ENCODE data around the gene ALKBH5. TPM values are rescaled to one million over a fixed set of nuclear protein-coding genes. Genes with fewer than 3 reads are reported as not detected.

Gene ALKBH5
- total RNA-seq, 4 donors from 2014 or later: 66.5 to 136 (median 98.5) TPM

DNA sequence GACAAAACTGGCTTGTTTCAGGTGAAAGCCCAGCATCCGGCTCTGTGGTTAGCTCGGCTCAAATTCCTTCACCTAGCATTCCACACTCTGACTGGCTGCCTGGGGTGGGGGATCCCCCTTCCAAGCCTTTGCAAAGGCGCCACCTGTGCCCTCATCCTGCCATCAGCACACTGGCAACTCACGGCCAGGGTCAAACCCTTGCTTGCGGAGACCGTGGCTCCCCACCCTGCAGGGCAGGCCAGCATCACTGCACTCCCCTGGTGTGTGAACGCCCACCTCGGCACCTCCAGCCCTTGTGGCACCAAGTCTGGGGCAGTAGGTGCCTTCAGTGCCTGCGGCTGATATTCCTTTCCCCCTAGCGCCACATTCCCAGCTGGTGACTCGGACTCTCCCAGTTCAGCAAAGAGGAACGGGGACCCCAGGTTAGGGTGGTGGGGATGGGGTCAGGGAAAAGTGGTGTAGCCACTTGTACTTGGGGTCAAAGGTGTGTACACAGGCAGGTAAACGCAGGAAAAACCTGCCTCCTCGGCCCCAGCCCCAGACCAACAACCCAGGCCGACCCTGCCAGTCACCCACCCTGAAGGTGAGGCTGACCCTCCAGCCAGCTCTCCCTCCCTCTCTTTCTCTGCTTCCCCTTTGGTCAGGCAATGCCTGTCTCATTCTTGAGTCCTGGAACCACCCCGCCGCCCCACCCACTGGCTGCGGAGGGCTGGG lies 73.8 kb downstream of the ALKBH5 start:
- no peak for DNase-seq
- no peaks in the 10 kb centered on the region for H3K36me3 ChIP-seq
- intact Hi-C loops (cut with DNase I; ENCODE audit: low total_unique reads): no loop called here
- no peak for TF ChIP-seq POLR2A (IDR thresholded peaks at IDR 0.05)
- no peak for TF ChIP-seq CTCF (IDR thresholded peaks at IDR 0.05)
- peaks cover 0 to 31% of the 10 kb centered on the region in 2 donors for H3K4me1 ChIP-seq
- H3K4me3 ChIP-seq: peak overlapping the region; percentile 76 to 92
- H3K27me3 ChIP-seq: no peaks in the 10 kb centered on the region
- peak overlapping the region; percentile 82 to 95 for H3K27ac ChIP-seq
- no peaks in the 10 kb centered on the region for H3K9me3 ChIP-seq

DNA sequence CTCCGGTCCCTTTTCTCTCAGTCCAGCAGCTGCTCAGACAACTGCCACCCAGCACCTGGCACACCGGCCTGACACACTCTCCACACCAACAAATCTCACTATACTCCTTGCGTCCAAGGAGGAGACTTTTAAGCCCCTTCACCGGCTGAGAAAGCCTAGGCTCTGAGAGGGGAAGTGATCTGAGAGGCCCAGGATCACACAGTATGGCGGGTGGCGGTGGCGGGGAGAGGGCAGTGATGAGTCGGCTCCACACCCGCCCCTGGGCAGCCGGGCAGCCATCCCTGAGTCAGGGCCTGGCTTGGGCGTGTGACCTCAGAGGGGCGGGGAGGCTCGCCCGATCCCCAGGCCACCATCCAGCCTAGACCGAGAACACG lies 74.3 kb downstream of the ALKBH5 start:
- no peaks in the 10 kb centered on the region for H3K36me3 ChIP-seq
- H3K4me1 ChIP-seq: peaks cover 0 to 35% of the 10 kb centered on the region in 2 donors
- DNase-seq: peak; percentile 68 to 75
- H3K9me3 ChIP-seq: no peaks in the 10 kb centered on the region
- intact Hi-C loops (cut with DNase I; ENCODE audit: low total_unique reads): no loop called here
- peak overlapping the region; percentile 82 to 95 for H3K27ac ChIP-seq
- H3K4me3 ChIP-seq: peak overlapping the region; percentile 76 to 92
- no peak for TF ChIP-seq CTCF (IDR thresholded peaks at IDR 0.05)
- no peak for TF ChIP-seq POLR2A (IDR thresholded peaks at IDR 0.05)
- H3K27me3 ChIP-seq: no peaks in the 10 kb centered on the region

DNA sequence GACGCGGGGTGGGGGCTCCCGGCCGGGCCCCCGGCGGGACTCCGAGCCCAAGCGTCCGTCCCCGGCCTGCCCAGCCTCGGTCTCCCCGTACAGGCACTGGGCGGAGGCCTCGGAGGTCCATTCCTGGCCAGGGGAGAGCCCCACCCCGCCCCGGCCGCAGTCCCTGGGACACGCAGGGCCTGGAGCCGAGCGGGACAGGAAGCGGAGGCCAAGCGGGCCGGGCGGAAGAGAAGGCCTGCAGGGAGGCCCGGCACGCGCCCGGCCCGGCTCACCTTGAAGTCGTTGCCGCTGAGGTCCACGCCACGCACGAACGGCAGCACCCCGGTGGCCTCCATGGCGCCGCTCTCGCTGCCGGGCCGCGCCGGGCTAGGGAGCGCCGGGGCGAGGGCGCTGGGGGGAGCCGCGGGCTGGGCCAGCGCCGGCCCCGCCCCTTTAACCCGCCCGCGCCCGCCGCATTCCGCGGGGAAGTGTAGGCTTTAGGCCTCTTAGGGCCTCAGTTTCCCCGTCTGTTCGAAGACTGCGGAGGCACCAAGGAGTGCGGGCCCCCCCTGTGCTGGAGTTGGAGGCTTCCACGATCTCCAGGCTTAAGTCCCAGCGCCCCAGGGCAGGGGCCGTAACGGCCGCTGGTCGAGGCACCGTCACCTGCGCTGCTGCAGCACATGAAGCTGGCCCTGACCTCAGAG lies 74.9 kb downstream of the ALKBH5 start, which contains the start of gene FLII:
TSS of gene FLII (minus strand) at position 383 of the 683 bp plus-strand sequence. CDS start at position 335, 48 bp downstream.
- intact Hi-C loops (cut with DNase I; ENCODE audit: low total_unique reads): no loop called here
- no peaks in the 10 kb centered on the region for H3K36me3 ChIP-seq
- no peaks in the 10 kb centered on the region for H3K9me3 ChIP-seq
- H3K27ac ChIP-seq: peak within 1 kb of the TSS; percentile 82 to 95
- peaks cover 0 to 35% of the 10 kb centered on the region in 2 donors for H3K4me1 ChIP-seq
- peak within 1 kb of the TSS; percentile 76 to 92 for H3K4me3 ChIP-seq
- DNase-seq: peak in 1 of 2 donors; percentile 52
- H3K27me3 ChIP-seq: no peaks in the 10 kb centered on the region
- peak; percentile 47 to 82 for TF ChIP-seq POLR2A (IDR thresholded peaks at IDR 0.05)
- peak in 2 of 4 experiments; percentile 15 to 30 for TF ChIP-seq CTCF (IDR thresholded peaks at IDR 0.05)

Other genes with a start within 250 kb of the ALKBH5 start
- 10 to 100 TPM; 15.6 to 85.9 (median 34.9) TPM for gene TOM1L2, start 211.4 kb upstream of the ALKBH5 start, total RNA-seq
- gene DRC3, start 211.0 kb upstream of the ALKBH5 start, total RNA-seq: 10 to 100 TPM in 3 of 4 donors, 1 to 10 TPM in 1; 7.7 to 18.5 (median 13.6) TPM
- 100 to 1,000 TPM in 1 of 4 donors, 10 to 100 TPM in 2, 1 to 10 TPM in 1; 7.9 to 166 (median 20.6) TPM for gene ATPAF2, start 144.7 kb upstream of the ALKBH5 start, total RNA-seq
- gene GID4, start 144.4 kb upstream of the ALKBH5 start, total RNA-seq: 10 to 100 TPM in 3 of 4 donors, 1 to 10 TPM in 1; 2.6 to 22.1 (median 13.4) TPM
- gene DRG2, start 95.9 kb upstream of the ALKBH5 start, total RNA-seq: 10 to 100 TPM; 33.0 to 45.6 (median 41.4) TPM
- gene MYO15A, start 75.1 kb upstream of the ALKBH5 start, total RNA-seq: 1 to 10 TPM in 3 of 4 donors, not detected in 1; 1.5 to 8.1 (median 2.9) TPM
- gene LLGL1, start 41.8 kb downstream of the ALKBH5 start, total RNA-seq: 10 to 100 TPM in 3 of 4 donors, 1 to 10 TPM in 1; 7.6 to 72.0 (median 23.1) TPM
- gene FLII, start 74.9 kb downstream of the ALKBH5 start, total RNA-seq: 100 to 1,000 TPM in 3 of 4 donors, 10 to 100 TPM in 1; 93.0 to 307 (median 144) TPM
- gene MIEF2, start 76.8 kb downstream of the ALKBH5 start, total RNA-seq: 10 to 100 TPM; 12.8 to 34.5 (median 18.1) TPM
- gene TOP3A, start 131.2 kb downstream of the ALKBH5 start, total RNA-seq: 10 to 100 TPM; 28.9 to 89.7 (median 63.4) TPM
- 10 to 100 TPM in 2 of 4 donors, 1 to 10 TPM in 2; 3.6 to 16.2 (median 10.1) TPM for gene SMCR8, start 131.5 kb downstream of the ALKBH5 start, total RNA-seq
- gene SHMT1, start 179.7 kb downstream of the ALKBH5 start, total RNA-seq: 10 to 100 TPM; 10.9 to 35.9 (median 31.5) TPM
- gene EVPLL, start 193.9 kb downstream of the ALKBH5 start, total RNA-seq: not detected